GM12878 (cell line): ENCODE data around the gene KIF25. TPM values are rescaled to one million over a fixed set of nuclear protein-coding genes. Genes with fewer than 3 reads are reported as not detected.

Experiments used
- ATAC-seq: fragments of 200-7000 bp; cut with Tn5 transposase; 3 replicates; pipeline ENCODE4 v1.9.1; 2020; ENCODE audit warnings: mild to moderate bottlenecking, moderate library complexity
- BruUV-seq: library from RNA; stranded (reverse); fragments of 400-500 nt; replicated peaks from 2 replicates; lab custom pipeline; 2021; lab: Mats Ljungman, UMichigan
- CTCF ChIA-PET: fragments of 300-600 bp; sonication (Branson Sonifier 250); formaldehyde crosslinking; extraction: SDS; loops from one replicate; lab custom pipeline; 2021; ENCODE audit warnings: inconsistent platforms; lab: Yijun Ruan, JAX
- POLR2A ChIA-PET: fragments of 350-600 bp; formaldehyde crosslinking; extraction: SDS; loops from one replicate; lab custom pipeline; 2021; ENCODE audit warnings: inconsistent platforms; lab: Charles Lee
- RAD21 ChIA-PET: fragments of 300-600 bp; sonication (Branson Sonifier 250); formaldehyde crosslinking; loops from one replicate; lab custom pipeline; 2023; ENCODE audit warnings: antibody characterized with exemption; ENCODE audit not compliant: unreplicated experiment; lab: Charles Lee
- SMC1A ChIA-PET: fragments of 300-600 bp; sonication (Branson Sonifier 250); formaldehyde crosslinking; loops from one replicate; lab custom pipeline; 2023; ENCODE audit not compliant: unreplicated experiment, uncharacterized antibody; lab: Charles Lee
- DNase-seq: peaks from one replicate; pipeline ENCODE4 v3.0.0-alpha.2; 2011; ENCODE audit warnings: low read depth, low spot score
- FAIRE-seq: peaks from 3 replicates; lab custom pipeline; 2011; peaks lifted over from hg19 to GRCh38; lab: Jason Lieb, UNC
- H2AFZ ChIP-seq: 2 replicates; pipeline ENCODE4 v1.6.0; 2011; ENCODE audit warnings: low read depth, low read length, control low read depth; ENCODE audit not compliant: control insufficient read depth
- H3K27ac ChIP-seq: 2 replicates; pipeline ENCODE4 v1.5.1; 2011; ENCODE audit warnings: control low read depth; ENCODE audit not compliant: control insufficient read depth, insufficient read depth
- H3K27me3 ChIP-seq, 2 experiments: replicated peaks in 1 of 2; 2 replicates each; pipeline versions ENCODE4 v1.6.0 to v1.6.1; 2011; ENCODE audit warnings: low read length in 1 of 2; ENCODE audit not compliant: control insufficient read depth in 2 of 2, insufficient read depth in 2 of 2
- H3K36me3 ChIP-seq, 2 experiments: 2 replicates each; pipeline ENCODE4 v1.5.1; 2011; ENCODE audit warnings: low read length in 1 of 2; ENCODE audit not compliant: control insufficient read depth in 2 of 2, insufficient read depth in 2 of 2
- H3K4me1 ChIP-seq: 2 replicates; pipeline ENCODE4 v1.6.1; 2011; ENCODE audit warnings: mild to moderate bottlenecking, low read length, moderate library complexity, mixed read lengths; ENCODE audit not compliant: control insufficient read depth, insufficient read depth
- H3K4me2 ChIP-seq: 2 replicates; pipeline ENCODE4 v1.6.0; 2011; ENCODE audit warnings: control low read depth; ENCODE audit not compliant: control insufficient read depth, insufficient read depth
- H3K4me3 ChIP-seq: fragments of 200-600 bp; sonication (generic); 2 replicates; pipeline ENCODE4 v1.5.1; 2016
- H3K79me2 ChIP-seq: 2 replicates; pipeline ENCODE4 v1.6.0; 2011; ENCODE audit warnings: low read length; ENCODE audit not compliant: control insufficient read depth, insufficient read depth
- H3K9ac ChIP-seq: 2 replicates; pipeline ENCODE4 v1.8.0; 2011; ENCODE audit warnings: low read length, control low read depth, mixed read lengths; ENCODE audit not compliant: control insufficient read depth, insufficient read depth
- H3K9me3 ChIP-seq: replicated peaks from 3 replicates; pipeline ENCODE4 v1.5.1; 2011; ENCODE audit warnings: mild to moderate bottlenecking, low read length; ENCODE audit not compliant: control insufficient read depth, insufficient read depth
- H4K20me1 ChIP-seq: 2 replicates; pipeline ENCODE4 v1.6.0; 2011; ENCODE audit not compliant: control insufficient read depth, insufficient read depth
- CBFB ChIP-seq: IDR thresholded peaks from 2 replicates; pipeline ENCODE4 v1.6.1; 2016; ENCODE audit warnings: antibody characterized with exemption, low read depth
- CBX5 ChIP-seq: sonication (generic); IDR thresholded peaks from 2 replicates; pipeline ENCODE4 v1.6.1; 2016; ENCODE audit warnings: low read depth, moderate library complexity, mild to moderate bottlenecking, inconsistent platforms
- CEBPB ChIP-seq, 2 experiments: fragments of 150-350 bp in 1 of 2; IDR thresholded peaks; 2 replicates each; pipeline ENCODE4 v1.6.1; 2012 to 2014; ENCODE audit warnings: low read depth in 2 of 2, low read length in 2 of 2, borderline replicate concordance in 1 of 2, inconsistent platforms in 1 of 2
- CHD4 ChIP-seq: fragments of 200-600 bp; sonication (generic); IDR thresholded peaks from 2 replicates; pipeline ENCODE4 v1.6.1; 2016; ENCODE audit warnings: mild to moderate bottlenecking
- DPF2 ChIP-seq: fragments of 450-650 bp; IDR thresholded peaks from 2 replicates; pipeline ENCODE4 v1.6.1; 2017; ENCODE audit warnings: mild to moderate bottlenecking
- EED ChIP-seq: sonication (generic); IDR thresholded peaks from 2 replicates; pipeline ENCODE4 v1.6.1; 2016; ENCODE audit warnings: antibody characterized with exemption, low read depth
- HDGF ChIP-seq: fragments of 450-650 bp; IDR thresholded peaks from 2 replicates; pipeline ENCODE4 v1.6.1; 2016; ENCODE audit warnings: antibody characterized with exemption
- JUNB ChIP-seq: IDR thresholded peaks from 2 replicates; pipeline ENCODE4 v1.6.1; 2016; ENCODE audit warnings: antibody characterized with exemption, mild to moderate bottlenecking
- KAT2A ChIP-seq: conservative IDR thresholded peaks from 2 replicates; pipeline ENCODE4 v1.6.1; 2011; ENCODE audit warnings: low read depth, low read length; ENCODE audit not compliant: control insufficient read depth
- RAD51 ChIP-seq: fragments of 450-650 bp; IDR thresholded peaks from 2 replicates; pipeline ENCODE4 v1.6.1; 2016; ENCODE audit warnings: moderate library complexity, mild to moderate bottlenecking, inconsistent platforms
- SIN3A ChIP-seq: IDR thresholded peaks from 2 replicates; pipeline ENCODE4 v1.6.1; 2012; ENCODE audit warnings: low read depth, low read length, improper control_type of control experiment
- SPI1 ChIP-seq: IDR thresholded peaks from 2 replicates; pipeline ENCODE4 v1.6.1; 2011; ENCODE audit warnings: low read depth, mild to moderate bottlenecking, low read length, moderate library complexity, borderline replicate concordance; ENCODE audit not compliant: insufficient read depth
- TBL1XR1 ChIP-seq: IDR thresholded peaks from 2 replicates; pipeline ENCODE4 v1.6.1; 2012; ENCODE audit warnings: low read depth, low read length, improper control_type of control experiment
- YBX1 ChIP-seq: fragments of 450-650 bp; IDR thresholded peaks from 2 replicates; pipeline ENCODE4 v1.6.1; 2016; ENCODE audit warnings: antibody characterized with exemption
- ZNF384 ChIP-seq: IDR thresholded peaks from 2 replicates; pipeline ENCODE4 v1.6.1; 2012; ENCODE audit warnings: low read depth, mild to moderate bottlenecking, low read length, improper control_type of control experiment, borderline replicate concordance
- WGBS: methylation state at CpG from one replicate; pipeline ENCODE4 v1.1.6; 2016; ENCODE audit warnings: low lambda C conversion rate; ENCODE audit not compliant: insufficient replicate concordance, insufficient coverage; ENCODE audit errors: missing lambda C conversion rate; 5-methylcytosine and 5-hydroxymethylcytosine counted together
- in situ Hi-C: fragments of 300-500 bp; cut with MboI; formaldehyde crosslinking; loops from 9 replicates; pipeline ENCODE4 v1.14.3; 2018; ENCODE audit warnings: mixed read lengths
- intact Hi-C: fragments of 100-400 bp; cut with micrococcal nuclease; formaldehyde crosslinking; loops from one replicate; pipeline ENCODE4 v1.14.2; 2022; ENCODE audit not compliant: unreplicated experiment
- polyA plus RNA-seq, 11 experiments: library from polyadenylated mRNA; depleted of rRNA in 4 of 11; unstranded in 6 of 11; stranded (reverse) in 5 of 11; fragments of >200 nt; fragmentation: Nextera tagmentation in 4 of 11; fragmentation: Illumina TruSeq in 1 of 11; extraction: Ambion mirVana in 4 of 11; extraction: Trizol in 1 of 11; gene quantifications; 1 replicate in 1 of 11; 2 replicates in 10 of 11; pipeline versions ENCODE4 v1.2.1 to v1.2.3, GENCODE V29; 2011 to 2016; ENCODE audit warnings: inconsistent platforms in 2 of 11, missing spikeins in 2 of 11, low read depth in 1 of 11
- total RNA-seq, 4 experiments: library from RNA; depleted of rRNA in 3 of 4; stranded (reverse); fragments of >200 nt in 3 of 4; fragmentation: Illumina TruSeq in 1 of 4; extraction: Trizol in 1 of 4; gene quantifications; 2 replicates each; pipeline versions ENCODE4 v1.2.1 to v1.2.3, GENCODE V29; 2013 to 2021
- TF ChIP-seq, protein P1 (sequence below): IDR thresholded peaks from 2 replicates; pipeline ENCODE4 v1.6.1; 2011; ENCODE audit warnings: borderline replicate concordance, low read depth, mild to moderate bottlenecking, moderate library complexity, low read length; ENCODE audit not compliant: insufficient read depth, poor library complexity, severe bottlenecking

The KIF25 gene
- total and polyA plus RNA-seq, 10 of the 15 experiments (the other 5 are each of a cell fraction or from before 2014, with no cell fraction given), result not detected

DNA sequence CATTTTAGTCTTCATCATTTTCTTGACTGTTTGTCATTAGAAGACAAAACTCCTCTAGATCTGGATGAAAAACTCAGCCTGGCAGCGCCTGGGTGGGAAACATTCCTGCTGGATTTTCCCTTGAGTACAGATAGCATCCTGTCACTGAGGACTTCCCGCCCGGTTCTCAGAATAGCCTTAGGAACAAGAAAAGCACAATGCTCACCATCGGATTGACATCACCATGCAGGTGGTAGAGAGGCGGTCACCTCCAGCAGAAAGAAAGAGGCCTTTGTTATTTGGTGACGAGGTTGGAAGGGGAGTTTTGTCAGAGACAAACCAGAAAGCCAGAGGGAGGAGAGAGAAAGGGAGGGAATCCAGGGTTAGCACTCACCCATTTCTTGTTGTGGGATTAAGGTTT, 39.8 kb downstream of the KIF25 start:
- TF ChIP-seq EED (0 out of 2 replicates have a peak, but pooled peaks have one; percentile 25), SPI1 (no peak), ZNF384 (no peak)
- TF ChIP-seq, all 136 proteins: peak for 1
- Histone ChIP-seq H3K27ac (no peak overlapping the region), H3K4me1 (no peaks in the 10 kb centered on the region), H3K4me3 (no peak overlapping the region), H3K36me3 (no peaks in the 10 kb centered on the region), H3K79me2 (no peaks in the 10 kb centered on the region), H3K4me2 (no peak overlapping the region), H4K20me1 (no peaks in the 10 kb centered on the region), H3K9me3 (no peaks in the 10 kb centered on the region; the same call in 2 of the 3 replicates), H3K27me3 (no peaks in the 10 kb centered on the region), H3K9ac (no peak overlapping the region), H2AFZ (no peak overlapping the region)
- intact Hi-C loops, result no loop called here
- ATAC-seq (no peak), DNase-seq (no peak), FAIRE-seq (no peak)
- ChIA-PET SMC1A (no interaction called here), POLR2A (no interaction called here), CTCF (interaction anchor here (0.7 kb wide), 1 partner anchor 123 kb away, joined by 3 read pairs; no protein-coding TSS in a partner anchor), RAD21 (no interaction called here)
- WGBS, result 39% methylated on average over 6 of the region's 6 CpGs
- in situ Hi-C loops, result no loop called here
- no TSS peak for BruUV-seq

DNA sequence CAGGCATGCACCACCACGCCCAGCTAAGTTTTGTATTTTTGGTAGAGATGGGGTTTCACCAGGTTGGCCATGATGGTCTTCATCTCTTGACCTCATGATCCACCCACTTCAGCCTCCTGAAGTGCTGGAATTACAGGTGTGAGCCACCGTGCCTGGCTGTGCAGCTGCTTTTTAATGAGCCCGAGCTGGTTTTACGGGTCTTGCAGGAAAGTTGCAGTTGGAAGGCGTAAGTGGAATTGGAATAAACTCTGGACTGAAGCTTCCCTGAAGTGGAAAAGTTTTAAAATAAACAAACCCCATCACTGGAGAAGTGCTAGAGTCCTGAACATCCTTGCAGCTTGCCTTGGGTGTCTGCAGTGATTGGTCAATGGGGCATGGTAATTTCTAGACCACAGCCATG, 40.4 kb downstream of the KIF25 start:
- no peaks in the 10 kb centered on the region for H3K4me1 ChIP-seq
- H3K79me2 ChIP-seq, result no peaks in the 10 kb centered on the region
- H3K27ac ChIP-seq, result no peak overlapping the region
- no peak overlapping the region for H3K9ac ChIP-seq
- RAD21 ChIA-PET, result no interaction called here
- no peak for FAIRE-seq
- DNase-seq, result no peak
- H3K4me2 ChIP-seq, result no peak overlapping the region
- SMC1A ChIA-PET, result no interaction called here
- H3K9me3 ChIP-seq, result no peaks in the 10 kb centered on the region; the same call in 2 of the 3 replicates
- 13% methylated on average over 5 of the region's 5 CpGs for WGBS
- H3K36me3 ChIP-seq, result no peaks in the 10 kb centered on the region
- intact Hi-C loops (no loop called here), in situ Hi-C loops (no loop called here)
- no peak for ATAC-seq
- BruUV-seq, result no TSS peak
- H3K27me3 ChIP-seq, result no peaks in the 10 kb centered on the region
- CTCF ChIA-PET, result interaction anchor here (0.7 kb wide), 1 partner anchor 122 kb away, joined by 3 read pairs; no protein-coding TSS in a partner anchor
- no peak overlapping the region for H3K4me3 ChIP-seq
- POLR2A ChIA-PET, result no interaction called here
- no peaks in the 10 kb centered on the region for H4K20me1 ChIP-seq
- H2AFZ ChIP-seq, result no peak overlapping the region
- TF ChIP-seq TBL1XR1, result no peak
- no peak for TF ChIP-seq KAT2A
- TF ChIP-seq SIN3A, result no peak
- TF ChIP-seq RAD51, result no peak
- no peak for TF ChIP-seq CHD4
- TF ChIP-seq DPF2, result no peak
- no peak for TF ChIP-seq CBFB
- no peak for TF ChIP-seq CEBPB (IDR thresholded peaks at IDR 0.05; ENCODE audit: borderline replicate concordance in 1 of 2, low read depth in 2 of 2, low read length in 2 of 2)
- TF ChIP-seq HDGF, result no peak
- TF ChIP-seq CBX5, result no peak
- TF ChIP-seq YBX1, result no peak
- TF ChIP-seq, protein P1, sequence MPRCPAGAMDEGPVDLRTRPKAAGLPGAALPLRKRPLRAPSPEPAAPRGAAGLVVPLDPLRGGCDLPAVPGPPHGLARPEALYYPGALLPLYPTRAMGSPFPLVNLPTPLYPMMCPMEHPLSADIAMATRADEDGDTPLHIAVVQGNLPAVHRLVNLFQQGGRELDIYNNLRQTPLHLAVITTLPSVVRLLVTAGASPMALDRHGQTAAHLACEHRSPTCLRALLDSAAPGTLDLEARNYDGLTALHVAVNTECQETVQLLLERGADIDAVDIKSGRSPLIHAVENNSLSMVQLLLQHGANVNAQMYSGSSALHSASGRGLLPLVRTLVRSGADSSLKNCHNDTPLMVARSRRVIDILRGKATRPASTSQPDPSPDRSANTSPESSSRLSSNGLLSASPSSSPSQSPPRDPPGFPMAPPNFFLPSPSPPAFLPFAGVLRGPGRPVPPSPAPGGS, result no peak
- no peak for TF ChIP-seq JUNB
